Measurements from ENCODE around the gene TNS1.
"Not testable (repeated sequence)": the region's sequence is repeated elsewhere in the genome, so short reads cannot be mapped to it uniquely, and the experiment has no call there.

Gene TNS1

DNA sequence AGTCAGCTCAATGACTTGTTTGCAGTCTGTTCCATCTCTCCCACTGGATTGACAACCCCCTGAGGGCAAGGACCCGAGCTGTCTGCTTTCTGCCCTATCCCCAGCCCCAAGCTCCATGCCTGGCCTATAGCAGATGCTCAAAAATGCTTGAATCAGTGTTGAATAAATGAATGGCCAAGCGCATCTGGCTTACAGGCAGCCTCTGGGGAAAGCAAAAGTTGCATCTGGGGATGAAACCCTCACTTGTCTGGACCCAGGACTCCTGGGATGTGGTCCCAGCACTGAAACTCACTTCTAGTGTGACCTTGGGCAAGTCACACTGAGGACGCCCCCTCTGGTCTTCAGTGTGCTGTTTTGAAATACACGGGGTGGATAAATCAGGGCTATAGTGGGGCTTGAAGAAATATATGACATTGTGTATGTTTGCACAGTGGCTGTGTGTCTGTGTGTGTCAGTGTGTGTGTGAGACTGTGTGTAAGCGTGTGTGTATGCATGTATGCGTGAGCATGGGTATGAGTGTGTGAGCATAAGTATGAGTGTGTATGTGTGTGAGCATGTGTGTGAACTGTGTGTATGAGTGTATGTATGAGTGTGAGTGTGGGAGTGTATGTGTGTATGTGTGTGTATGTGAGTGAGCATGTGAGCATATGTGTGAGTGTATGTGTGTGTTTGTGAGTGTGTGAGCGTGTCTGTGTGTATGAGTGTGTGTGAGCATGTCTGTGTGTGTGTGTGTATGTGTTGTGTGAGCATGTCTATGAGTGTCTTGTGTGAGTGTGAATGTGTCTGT is 27.8 kb upstream of the TNS1 start:
- DNase-seq, result no peak

DNA sequence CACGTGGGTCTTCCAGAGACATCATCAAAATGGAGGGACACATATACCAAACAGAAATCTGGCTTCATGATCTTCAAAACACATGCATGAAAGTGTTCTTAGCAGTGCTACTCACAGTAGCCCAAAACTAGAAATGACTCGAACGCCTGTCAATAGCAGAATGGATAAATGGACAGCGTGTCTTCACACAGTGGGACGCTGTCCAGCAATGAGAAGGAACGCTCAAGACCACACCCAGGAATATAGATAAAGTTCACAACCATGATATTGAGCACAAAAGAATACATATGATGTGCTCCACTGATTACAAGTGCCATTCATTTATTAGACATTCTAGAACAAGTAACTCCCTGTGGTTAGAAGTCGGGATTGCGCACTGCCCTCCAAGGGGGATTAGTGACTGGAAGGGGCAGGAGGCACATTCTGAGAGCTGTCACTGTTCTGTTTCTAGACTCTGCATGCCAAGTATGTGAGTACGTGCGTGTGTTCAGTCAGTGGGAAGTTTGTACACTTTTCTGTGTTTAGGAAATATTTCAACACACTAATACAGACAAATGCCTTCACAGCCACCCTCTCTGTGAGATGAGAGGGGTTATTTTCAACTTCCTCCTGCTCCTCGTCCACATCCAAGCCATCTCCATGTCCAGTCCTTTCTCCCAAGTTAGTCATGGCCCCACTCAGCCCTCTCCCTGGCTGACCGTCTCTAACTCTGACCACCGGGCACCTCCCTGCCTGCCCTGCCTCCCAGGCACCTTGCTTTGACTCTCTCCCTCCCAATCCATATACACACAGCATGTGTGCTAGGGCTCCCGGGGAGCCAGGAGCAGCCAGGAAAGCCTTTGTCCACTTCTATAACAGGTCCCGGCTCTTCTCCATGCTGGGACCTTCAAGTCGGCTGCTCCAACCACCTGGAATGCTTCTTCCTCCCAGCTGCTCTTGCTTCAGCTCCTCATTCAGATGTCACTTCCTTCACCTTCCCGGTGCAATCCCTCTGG is 26.9 kb upstream of the TNS1 start:
- no peak for DNase-seq

DNA sequence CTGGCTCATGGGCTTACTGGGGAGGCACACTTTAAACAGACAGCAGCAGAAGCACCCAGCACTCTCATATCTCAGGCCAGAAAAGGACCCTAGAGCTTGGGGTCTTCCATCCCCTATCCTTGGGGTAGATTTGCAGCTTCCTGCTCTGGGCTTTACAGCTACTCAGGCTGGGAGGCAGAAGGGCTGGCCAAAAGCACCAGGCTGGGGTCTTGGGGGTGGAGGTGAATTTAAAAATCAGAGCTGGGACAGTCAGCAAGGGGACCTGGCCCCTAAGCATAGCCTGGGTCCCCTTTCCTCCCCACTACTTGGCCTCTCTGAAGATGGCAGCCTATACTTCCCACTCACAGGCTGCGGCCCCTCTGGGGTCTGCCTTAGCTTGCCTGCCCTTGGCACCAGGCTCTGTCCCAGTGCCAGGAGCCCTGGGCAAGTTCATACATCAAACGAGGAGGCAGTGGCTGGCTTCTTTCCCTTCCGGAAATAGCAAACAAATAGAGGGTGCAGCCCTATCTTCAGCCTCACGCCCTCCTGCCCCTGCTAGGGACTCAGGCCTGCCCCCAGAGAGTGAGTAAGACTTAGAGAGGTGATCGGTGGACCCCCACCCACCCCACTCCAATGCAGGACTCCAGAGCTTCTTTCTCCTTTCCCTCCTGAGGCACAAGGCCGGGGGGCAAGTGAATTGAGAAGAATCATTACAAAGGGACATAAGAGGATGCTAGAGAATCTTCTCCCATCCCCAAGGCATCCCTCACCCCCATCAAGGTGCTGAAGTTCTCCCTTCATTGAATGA is 26.0 kb upstream of the TNS1 start:
- DNase-seq, result no peak

DNA sequence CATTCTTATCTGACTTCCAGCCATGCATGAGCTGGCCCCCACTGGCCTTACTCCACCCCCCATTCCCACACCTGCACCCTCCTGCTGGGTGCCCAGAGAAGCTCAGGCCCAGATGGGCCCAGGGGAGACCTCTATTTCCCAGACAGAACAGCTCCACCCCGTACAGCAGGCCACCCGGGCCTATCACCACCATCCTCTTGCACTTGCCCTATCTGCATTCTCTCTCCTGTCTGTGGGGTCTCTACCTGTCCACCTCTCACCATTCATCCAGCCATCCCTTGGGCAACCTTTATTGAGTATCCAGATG is 25.3 kb upstream of the TNS1 start:
- DNase-seq, result no peak

DNA sequence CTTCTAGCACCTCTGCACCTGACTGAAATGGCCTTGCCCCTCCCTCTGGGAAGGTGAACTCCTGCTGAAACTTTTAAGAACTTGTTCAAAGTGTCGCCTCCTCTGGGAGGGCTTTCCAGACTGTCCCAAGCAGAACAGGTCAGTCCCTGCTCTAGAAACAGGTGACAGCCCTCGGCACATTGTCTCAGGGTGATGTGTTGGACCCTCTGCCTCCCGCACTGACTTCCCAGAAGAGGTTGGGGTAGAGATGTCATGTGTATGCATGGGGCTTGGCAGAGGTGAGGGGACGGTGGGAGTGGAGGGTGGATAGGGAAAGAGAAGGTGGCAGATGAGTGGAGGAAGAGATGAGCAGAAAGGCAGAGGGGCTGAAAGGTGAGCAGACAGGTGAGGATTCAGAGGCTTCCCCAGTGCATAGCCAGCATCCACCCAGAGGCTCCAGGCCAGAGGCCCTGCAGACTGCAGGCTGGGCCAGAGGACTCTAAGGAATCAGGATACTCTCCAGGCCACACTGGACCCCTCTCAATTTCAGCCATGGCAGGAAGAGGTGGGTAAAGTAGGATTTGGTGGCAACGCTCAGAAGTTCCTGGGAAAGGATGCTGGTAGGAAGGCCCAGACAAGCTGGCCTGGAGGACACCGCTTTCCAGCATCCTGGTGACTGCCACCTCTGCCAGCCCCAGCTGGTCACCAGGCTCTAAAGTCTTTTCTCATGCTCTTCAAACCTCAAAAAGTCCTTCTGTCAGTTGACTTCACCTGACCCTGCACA is 24.8 kb upstream of the TNS1 start:
- no peak for DNase-seq

DNA sequence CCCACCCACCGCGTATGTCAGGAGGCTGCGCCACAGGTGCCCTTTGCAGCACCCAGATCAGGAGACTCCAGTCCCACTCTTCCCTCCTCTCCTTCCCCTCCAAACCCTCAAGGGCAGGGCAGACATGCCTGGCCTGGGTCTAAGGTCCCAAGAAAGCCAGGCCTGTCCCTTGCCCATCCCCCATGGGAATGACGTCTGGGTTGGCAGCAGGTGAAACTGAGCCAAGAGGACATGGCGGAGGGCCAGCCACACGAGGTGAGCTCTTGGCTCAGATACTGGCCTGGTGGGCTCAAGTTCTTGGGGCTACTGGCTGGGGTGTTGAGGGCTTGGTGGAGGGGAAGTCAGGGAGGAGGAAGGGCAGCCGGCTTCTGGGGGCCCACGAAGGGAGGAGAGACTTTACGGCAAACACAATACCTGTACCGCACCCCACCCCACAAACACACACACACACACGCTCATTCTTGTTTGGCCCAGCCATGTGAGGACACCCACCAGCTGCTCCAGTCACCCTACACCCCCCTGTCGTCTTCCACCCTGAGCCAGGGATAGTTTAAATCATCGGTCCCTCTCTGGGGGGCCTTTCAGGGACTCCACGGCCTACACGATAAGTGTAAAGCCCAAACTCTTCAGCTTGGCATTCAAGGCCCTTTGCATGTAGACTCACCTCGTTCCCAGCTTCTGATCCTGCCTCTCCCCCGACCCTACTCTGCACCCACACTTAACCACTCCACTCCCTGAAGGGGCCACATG is 24.1 kb upstream of the TNS1 start:
- peak in 3 of 56 donors; percentile 16 to 25 (median 23) for DNase-seq

DNA sequence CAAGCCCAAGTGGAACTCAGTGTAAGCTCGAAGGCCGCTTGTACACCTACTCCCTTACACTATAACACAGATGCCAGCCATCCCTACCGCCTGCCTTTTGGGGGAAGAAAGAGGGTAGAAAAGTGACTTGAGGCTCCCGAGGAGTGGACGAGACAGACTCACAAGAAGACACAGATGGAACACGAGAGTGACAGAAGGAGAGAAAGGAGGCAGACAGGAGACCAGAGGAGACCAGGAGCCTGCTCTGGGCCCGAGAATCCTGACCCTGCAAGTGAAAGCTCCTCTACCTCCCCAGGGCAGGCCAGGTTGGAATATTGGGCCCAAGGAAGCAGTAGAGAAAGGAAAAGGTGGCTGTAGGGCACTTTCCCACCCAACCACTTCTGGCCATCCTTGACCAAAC is 23.4 kb upstream of the TNS1 start:
- DNase-seq, result no peak

DNA sequence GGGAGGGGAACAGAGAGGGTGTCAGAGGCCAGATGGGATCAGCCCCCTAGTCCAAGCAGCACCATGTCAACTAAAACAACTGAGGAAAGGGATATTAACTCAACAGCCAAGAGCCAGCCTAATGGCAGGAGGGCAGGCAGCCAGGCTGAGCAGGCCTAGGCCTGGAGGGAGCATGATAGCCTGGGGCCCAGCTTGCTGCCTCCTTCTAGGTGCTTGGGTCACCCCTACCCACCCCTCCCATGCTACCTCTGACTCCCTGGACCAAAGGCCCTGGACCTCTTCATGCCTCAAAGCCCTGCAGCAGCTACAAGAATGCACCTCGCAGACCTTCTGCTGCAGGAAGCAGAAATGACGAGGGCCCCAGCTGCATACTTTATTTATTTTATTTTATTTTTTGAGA is 22.1 kb upstream of the TNS1 start:
- DNase-seq, result no peak

DNA sequence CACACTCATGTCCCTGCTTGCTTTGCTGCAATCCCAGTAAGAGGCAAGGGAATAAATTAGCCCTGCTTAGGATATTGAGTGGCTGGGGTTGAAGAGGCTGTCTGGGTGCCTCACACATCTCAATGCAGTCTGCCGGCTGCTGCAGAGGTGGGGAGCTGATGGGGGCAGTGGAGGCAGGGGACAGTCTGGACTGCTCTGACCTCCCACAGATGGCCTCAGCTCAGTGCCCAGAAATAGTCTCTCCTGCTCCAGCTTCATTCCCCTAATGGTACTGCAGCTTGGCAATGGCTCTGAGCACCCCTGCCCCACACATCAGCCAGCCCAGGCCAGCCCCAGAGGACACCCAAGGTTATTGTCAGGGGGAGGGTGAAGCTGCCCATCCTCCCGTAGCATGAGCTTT is 21.5 kb upstream of the TNS1 start:
- no peak for DNase-seq

DNA sequence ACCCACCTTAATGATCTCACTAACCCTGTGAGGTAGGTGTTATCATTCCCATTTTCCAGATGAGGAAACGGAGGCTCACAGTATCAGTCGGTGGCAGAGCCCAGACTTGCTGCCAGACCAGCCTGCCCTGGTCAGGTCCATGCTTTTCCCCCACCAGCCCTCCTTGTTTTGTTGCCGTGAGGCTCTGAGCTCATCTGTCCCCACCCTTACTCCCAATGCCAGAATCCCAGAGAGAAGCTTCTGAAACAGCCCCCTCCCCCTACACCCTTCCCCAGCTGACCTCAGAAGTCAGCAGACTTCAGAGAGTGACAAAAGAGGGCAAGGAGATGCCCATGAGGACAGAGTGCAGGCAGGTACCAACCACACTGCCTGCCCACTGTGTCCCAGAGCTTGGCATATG is 20.8 kb upstream of the TNS1 start:
- DNase-seq, result no peak

DNA sequence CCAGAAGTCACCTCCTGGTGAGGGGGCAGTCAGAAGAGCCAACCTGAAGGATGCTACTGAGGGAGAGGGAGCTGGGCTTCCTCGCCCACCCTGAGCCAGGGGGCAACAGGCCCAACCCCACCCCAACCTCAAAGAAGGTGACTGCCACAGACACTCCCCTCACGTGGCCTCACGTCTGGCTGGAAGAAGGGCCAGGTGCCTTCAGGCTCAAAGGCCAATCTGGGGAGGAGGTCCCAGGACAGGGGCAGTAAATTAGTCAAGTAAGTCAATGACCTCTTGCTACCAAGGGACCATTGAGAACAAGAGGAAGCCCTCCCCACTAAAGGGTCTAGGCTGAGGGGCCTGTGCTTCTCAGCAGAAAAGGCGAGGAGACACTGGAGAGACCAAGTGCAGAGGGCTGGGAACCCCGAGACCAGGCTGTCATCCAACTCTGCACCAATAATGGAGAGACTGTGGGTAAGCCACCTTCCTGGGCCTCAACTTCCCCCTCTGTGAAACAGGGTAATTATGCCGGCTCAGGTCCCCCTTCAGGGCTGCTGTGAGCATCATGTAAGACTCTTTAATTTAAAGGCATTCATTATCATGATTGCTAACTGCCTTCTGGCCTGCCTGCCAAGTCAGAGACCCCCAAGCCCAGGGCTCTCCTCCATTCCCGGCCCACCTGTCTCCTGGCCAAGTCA is 20.2 kb upstream of the TNS1 start:
- DNase-seq, result no peak

DNA sequence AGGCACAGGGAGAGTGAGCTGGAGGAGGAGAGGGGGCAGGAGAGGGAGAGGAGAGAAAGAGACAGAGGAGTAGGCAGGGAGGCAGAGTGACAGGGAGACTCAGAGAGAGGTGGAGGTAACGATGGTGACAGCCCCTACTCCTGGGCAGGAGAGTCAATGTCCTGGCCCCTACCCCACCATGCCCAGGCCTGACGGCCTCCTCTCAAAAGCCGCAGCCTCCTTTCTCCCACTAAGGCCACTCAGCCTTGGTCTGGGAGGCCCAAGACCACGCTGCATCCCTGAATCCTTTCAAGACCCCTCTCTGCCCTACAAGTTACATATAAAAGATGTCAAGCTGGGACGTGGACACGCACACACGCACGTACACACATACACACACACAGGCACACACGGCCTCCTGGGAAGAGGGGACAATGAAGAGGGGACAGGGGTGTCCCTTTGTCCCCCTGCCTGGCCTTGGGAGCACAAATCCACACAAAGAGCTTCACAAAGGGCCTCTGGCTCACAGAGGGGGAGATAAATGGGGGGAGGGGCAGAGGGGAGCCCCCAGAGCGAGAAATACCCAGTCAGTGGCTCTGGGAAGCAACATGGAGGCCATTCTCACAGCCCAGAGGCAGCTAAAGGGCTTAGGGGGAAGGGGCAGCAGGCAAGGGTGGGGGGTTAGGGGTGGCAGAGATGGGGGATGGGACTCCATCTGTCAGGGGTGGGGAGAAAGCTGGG is 19.5 kb upstream of the TNS1 start:
- DNase-seq, result no peak

DNA sequence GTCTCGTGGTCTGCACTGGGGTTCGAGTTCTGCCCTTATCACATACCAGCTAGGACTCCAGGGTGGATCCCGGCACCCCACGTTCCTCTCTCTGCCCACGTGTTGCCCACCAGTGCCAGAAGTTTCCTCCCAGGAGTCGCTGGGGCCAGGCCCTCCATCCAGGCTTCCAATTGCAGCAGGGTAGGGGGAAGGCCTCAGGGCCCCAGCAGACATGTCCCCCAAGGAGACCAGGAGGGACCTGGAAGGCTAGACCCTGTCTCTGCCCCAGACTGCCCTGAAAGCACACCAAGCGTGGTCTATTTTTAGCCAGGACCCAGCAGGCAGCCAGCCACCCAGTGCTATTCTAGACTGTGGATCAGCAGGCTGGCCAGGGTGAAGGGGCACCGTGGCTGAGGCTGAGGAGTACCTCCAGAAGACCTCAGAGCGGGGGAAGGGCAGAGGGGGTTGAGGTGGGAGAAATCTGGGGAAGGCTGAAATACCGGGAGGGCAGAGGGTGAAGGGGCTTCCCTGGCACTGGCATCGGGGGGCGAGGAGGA is 18.8 kb upstream of the TNS1 start:
- no peak for DNase-seq

DNA sequence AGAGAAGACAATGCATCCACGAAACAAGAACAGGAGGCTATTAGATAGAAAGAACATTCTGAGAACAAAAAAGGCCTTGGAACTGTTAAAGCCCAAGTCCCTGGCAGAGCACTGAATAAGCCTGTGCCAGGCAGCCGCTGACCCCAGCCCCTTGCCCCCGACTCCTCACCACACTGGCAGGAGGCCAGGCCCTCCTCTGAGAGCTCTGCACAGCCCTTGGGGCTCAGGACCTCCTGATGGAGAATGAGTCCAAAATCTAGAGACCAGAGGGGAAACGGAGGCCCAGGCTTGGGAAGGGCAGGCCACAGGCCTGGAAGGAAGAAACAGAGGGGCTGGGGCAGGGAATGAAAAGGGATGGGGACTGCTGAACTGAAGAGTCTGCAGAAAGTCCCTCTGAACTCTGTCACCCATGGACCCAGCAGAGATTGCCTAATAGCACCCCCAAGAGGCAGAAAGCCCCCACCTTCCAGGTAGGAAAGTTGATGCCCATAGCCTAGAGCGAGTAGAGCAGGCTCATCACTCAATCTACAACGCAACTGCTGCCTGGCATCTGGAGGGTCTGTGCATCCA is 18.3 kb upstream of the TNS1 start:
- DNase-seq, result no peak

DNA sequence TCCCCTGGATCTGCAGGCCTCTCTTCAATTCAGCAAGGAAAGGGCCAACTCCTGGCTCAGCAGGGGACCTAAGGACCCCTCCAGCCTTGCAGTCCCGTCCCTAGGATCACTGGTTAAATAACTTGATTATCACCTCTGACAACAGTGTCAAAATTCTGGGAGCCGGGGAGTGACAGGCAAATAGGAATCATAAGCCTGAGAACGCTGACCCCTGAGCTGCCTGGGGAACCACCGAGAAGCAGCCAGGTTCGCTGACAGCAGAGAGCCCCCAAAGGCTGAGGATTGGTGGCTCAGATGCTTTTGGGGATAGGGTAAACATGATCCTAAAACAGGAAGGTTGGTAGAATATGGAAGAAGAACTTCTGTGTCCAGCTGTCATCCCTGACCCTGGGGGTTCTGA is 17.5 kb upstream of the TNS1 start:
- no peak for DNase-seq

DNA sequence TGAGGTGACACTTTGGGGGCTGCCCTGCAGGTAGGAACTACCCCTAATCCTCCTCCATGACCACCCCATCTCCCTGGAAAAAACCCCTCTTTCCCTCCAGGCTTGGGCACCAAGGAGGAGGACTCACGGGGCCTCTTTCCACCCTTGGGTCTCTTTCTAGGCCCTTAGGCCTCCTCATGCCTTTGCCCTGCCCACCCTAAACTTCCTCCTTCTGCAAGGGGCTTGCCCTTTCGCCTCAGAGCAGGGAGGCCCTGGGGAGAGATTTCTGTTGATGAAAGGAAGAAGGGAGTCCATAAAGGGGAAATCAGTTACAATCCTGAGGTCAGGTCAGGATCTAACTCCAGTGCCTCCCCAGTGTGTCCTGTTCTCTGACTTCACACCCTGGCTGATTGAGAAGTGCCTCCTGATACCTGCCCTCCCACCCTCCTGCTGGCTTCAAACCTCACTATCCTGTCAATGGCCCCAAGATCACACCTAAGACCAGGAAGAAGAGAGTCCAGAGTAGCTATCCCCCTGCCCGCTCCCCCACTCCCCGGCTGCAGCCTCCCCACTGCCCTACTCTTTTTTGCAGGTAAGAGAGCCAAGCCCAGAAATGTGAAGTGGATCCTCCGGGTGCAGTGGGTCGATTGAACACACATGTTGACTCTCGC is 16.7 kb upstream of the TNS1 start:
- DNase-seq, result no peak

DNA sequence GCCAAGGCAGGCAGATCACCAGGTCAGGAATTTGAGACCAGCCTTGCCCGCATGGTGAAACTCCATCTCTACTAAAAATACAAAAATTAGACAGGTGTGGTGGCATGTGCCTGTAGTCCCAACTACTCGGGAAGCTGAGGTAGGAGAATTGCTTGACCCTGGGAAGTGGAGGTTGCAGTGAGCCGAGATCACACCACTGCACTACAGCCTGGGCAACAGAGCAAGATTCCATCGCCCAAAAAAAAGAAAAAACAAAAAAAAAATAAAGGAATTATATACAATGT is 16.0 kb upstream of the TNS1 start:
- not testable (repeated sequence) for DNase-seq
